A549 (cell line): ENCODE data around the gene PCED1B.

Experiments used
- CHD2 ChIP-seq: fragments of 150-350 bp; IDR thresholded peaks from 2 replicates; pipeline ENCODE4 v1.6.1; 2014; ENCODE audit warnings: low read length; ENCODE audit not compliant: partially characterized antibody
- CHD4 ChIP-seq: fragments of 200-600 bp; sonication (generic); IDR thresholded peaks from 2 replicates; pipeline ENCODE4 v1.6.1; 2016; ENCODE audit warnings: antibody characterized with exemption, mild to moderate bottlenecking, borderline replicate concordance
- EP300 ChIP-seq, 2 experiments: fragments of >200 bp; sonication (Bioruptor Twin); formaldehyde crosslinking; IDR thresholded peaks; 2 replicates in 1 of 2; 3 replicates in 1 of 2; pipeline ENCODE4 v1.6.1; 2016 to 2017
- HDAC2 ChIP-seq: fragments of 200-600 bp; sonication (generic); IDR thresholded peaks from 2 replicates; pipeline ENCODE4 v1.6.1; 2016
- JUNB ChIP-seq: fragments of >200 bp; sonication (Bioruptor Twin); formaldehyde crosslinking; IDR thresholded peaks from 2 replicates; pipeline ENCODE4 v1.6.1; 2016
- KDM5A ChIP-seq: fragments of 200-600 bp; sonication (generic); IDR thresholded peaks from 2 replicates; pipeline ENCODE4 v1.6.1; 2016; ENCODE audit warnings: antibody characterized with exemption, mild to moderate bottlenecking
- MAFK ChIP-seq: fragments of 450-650 bp; IDR thresholded peaks from 2 replicates; pipeline ENCODE4 v1.6.1; 2014; ENCODE audit not compliant: partially characterized antibody
- MYC ChIP-seq: IDR thresholded peaks from 2 replicates; pipeline ENCODE4 v1.6.1; 2012; ENCODE audit warnings: mild to moderate bottlenecking, inconsistent platforms, low read length, improper control_type of control experiment, borderline replicate concordance
- POLR2A ChIP-seq: IDR thresholded peaks from 2 replicates; pipeline ENCODE4 v1.6.1; 2012; ENCODE audit warnings: mild to moderate bottlenecking, low read length
- TFCP2L1 ChIP-seq: fragments of 250-450 bp; sonication (Bioruptor Pico); IDR thresholded peaks from 2 replicates; pipeline ENCODE4 v1.5.0; 2021; ENCODE audit warnings: mild to moderate bottlenecking
- ZFP36 ChIP-seq: fragments of 450-650 bp; IDR thresholded peaks from 2 replicates; pipeline ENCODE4 v1.6.1; 2014; ENCODE audit warnings: borderline replicate concordance; ENCODE audit not compliant: partially characterized antibody
- TF ChIP-seq, protein P1 (sequence below): fragments of >200 bp; sonication (Bioruptor Twin); formaldehyde crosslinking; IDR thresholded peaks from 3 replicates; pipeline ENCODE4 v1.5.1; 2016
- TF ChIP-seq, protein P2 (sequence below): IDR thresholded peaks from 2 replicates; pipeline ENCODE4 v1.6.1; 2012

DNA sequence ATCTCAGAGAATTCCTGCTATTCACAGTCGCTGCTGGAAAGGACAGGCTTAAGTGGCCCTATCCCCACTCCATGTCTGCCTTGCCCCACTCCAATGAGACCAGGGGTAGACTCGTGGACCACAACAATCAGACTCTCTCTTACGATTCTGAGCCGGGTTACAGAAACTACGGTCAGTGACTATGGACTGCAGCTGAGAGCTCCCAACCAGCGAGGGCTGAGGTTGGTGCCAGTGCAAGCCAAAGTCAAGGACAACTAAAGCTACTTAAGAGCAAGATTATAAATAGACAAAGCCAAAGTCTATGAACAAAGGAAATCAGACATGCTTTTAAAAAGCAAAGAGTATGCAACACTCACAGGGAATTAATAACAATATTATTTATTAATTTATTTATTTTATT lies 18.7 kb downstream of the PCED1B start:
- TF ChIP-seq JUNB (no peak), CHD4 (no peak), HDAC2 (no peak), MAFK (no peak), CHD2 (no peak), KDM5A (no peak), EP300 (IDR thresholded peaks at IDR 0.05) (no peak), MYC (no peak), TFCP2L1 (CRISPR knock-in tag) (no peak), POLR2A (no peak), ZFP36 (no peak)
- TF ChIP-seq, protein P1, sequence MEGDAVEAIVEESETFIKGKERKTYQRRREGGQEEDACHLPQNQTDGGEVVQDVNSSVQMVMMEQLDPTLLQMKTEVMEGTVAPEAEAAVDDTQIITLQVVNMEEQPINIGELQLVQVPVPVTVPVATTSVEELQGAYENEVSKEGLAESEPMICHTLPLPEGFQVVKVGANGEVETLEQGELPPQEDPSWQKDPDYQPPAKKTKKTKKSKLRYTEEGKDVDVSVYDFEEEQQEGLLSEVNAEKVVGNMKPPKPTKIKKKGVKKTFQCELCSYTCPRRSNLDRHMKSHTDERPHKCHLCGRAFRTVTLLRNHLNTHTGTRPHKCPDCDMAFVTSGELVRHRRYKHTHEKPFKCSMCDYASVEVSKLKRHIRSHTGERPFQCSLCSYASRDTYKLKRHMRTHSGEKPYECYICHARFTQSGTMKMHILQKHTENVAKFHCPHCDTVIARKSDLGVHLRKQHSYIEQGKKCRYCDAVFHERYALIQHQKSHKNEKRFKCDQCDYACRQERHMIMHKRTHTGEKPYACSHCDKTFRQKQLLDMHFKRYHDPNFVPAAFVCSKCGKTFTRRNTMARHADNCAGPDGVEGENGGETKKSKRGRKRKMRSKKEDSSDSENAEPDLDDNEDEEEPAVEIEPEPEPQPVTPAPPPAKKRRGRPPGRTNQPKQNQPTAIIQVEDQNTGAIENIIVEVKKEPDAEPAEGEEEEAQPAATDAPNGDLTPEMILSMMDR = no peak
- TF ChIP-seq, protein P2, sequence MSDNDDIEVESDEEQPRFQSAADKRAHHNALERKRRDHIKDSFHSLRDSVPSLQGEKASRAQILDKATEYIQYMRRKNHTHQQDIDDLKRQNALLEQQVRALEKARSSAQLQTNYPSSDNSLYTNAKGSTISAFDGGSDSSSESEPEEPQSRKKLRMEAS = no peak
